ENCODE results near the gene ZNF616.

Gene ZNF616

DNA sequence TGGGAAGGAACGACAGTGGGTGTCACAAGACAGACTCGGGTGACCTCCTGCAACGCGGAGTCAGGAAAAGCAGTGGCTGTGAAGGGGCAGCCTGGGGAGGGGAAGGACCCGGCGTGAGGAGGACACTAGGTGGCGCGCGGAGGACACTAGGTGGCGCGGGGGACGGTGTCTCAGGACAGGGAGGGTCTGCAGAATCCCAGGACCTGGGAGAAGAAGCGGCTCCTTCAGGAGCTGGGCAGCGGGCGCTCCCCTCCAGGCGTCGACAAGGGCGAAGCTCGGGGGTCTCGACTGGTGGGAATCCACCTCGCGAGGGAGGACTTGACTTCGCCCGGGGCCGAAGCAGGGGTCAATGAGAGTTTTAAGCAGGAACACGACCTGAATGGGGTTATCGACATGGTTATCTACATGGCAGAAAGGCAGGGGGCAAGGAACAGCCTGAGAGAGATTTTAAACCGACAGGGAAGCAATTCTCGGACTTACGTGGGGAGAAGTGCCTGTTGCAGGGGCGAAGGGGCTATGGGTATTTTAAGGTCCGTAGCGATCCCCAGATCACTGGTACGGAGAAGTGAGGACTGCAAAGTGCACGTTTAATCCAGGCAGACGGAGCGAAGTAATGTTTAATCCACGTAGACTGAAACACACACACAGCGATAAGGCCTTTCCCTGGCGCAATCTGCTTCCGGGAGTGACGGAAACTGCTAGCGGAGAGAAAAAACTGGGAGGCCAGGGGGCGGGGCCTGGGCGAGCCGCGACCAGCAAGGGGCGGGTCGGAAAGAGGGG lies at the start of gene ZNF616:
Gene ZNF616, minus strand, starts transcription at position 687 of the 780 bp plus-strand sequence. CDS start 9,426 bp downstream, outside the sequence.
- Mint-ChIP-seq H3K27me3 (no peaks in the 10 kb centered on the region), H3K9me3 (peaks cover 5% of the 10 kb centered on the region), H3K4me3 (peak within 1 kb of the TSS; percentile 91), H3K36me3 (peaks cover 21% of the 10 kb centered on the region), H3K4me1 (peaks cover 26% of the 10 kb centered on the region), H3K27ac (peak within 1 kb of the TSS; percentile 85)
- peak; percentile 93 for ATAC-seq

DNA sequence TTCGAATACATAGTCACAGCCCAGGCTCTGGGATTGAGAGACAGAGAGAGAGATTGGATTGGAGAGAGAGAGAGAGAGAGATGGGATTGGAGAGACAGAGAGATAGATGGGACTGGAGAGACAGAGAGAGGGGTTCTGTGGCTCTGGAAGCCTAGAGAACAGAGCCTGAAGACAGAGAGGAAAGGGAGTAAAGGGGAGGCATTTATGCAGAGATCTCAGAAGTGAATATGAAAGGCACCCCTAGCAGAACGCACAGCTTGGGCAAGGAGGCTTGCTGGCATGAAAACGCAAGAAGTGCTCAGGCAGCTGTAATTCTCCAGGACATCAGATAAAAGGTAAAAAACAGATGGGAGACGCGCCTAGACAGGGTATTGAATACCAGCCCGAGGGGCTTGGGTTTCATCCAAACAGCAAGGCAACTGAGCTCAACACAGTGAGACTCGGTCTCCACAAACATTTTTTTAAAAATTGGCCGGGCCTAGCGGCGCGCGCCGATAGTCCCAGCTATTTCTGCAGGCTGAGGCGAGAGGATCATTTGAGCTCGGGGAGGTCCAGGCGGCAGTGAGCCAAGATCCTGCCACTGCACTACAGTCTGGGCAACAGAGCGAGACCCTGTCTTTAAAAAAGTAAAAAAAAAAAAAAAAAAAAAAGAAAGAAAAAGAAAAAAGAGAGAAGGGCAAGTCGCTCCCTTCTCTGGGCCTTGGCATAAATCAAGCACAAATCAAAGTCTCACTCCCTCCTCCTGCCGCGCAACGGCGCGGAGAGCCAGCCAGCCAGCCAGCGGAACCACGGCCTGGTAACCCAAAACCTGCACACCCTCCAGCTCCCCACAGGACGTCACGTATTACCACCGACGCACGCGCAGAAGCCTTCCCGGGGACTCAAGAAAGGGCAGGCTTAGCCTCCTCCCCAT lies 49.3 kb upstream of the ZNF616 start:
- Mint-ChIP-seq H3K27ac (peak overlapping the region; percentile 98), H3K36me3 (peaks cover 19% of the 10 kb centered on the region), H3K4me1 (peaks cover 38% of the 10 kb centered on the region), H3K9me3 (no peaks in the 10 kb centered on the region), H3K4me3 (peak overlapping the region; percentile 94), H3K27me3 (no peaks in the 10 kb centered on the region)
- peak; percentile 14 for ATAC-seq

DNA sequence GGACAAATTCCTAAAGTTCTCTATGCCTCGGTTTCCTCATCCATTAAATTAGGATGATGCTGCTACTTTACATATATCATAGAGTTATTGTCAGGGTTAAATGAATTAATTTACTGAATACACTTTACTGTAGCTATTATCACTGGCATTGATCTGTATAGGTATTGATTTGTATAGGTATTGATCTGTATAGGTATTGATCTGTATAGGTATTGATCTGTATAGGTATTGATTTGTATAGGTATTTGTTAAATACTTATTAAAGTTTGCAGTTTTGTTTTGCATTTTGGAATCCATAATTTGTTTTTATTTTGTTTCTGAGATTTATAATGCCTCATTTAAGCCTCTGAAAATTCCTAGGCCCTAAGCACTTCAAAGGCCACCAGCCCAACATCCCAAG lies 47.7 kb upstream of the ZNF616 start:
- no peak overlapping the region for H3K4me3 Mint-ChIP-seq
- no peaks in the 10 kb centered on the region for H3K9me3 Mint-ChIP-seq
- H3K27ac Mint-ChIP-seq: peak overlapping the region; percentile 98
- peaks cover 24% of the 10 kb centered on the region for H3K4me1 Mint-ChIP-seq
- peaks cover 9% of the 10 kb centered on the region for H3K36me3 Mint-ChIP-seq
- ATAC-seq: no peak
- no peaks in the 10 kb centered on the region for H3K27me3 Mint-ChIP-seq

DNA sequence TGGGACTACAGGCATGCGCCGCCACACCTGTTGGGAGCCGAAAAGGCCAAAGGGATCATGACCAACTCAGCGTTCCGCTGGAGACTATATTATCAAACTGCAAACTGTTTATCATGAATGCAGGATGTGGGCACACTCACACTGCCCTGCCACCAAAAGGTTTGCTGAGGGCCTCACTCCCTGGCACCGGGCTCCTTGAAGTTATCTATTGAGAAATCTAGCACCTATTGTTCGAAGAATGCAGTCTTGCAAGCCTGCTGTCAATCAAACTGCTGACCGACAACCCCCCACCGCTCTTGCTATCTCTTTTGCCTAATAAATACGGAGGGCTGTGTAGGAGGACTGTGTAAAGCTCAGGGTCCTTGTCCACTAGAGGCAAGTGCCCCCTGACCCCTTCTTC lies 36.8 kb upstream of the ZNF616 start:
- ATAC-seq: no peak
- Mint-ChIP-seq H3K36me3 (no peaks in the 10 kb centered on the region), H3K4me1 (peaks cover 4% of the 10 kb centered on the region), H3K4me3 (no peak overlapping the region), H3K9me3 (no peaks in the 10 kb centered on the region), H3K27ac (no peak overlapping the region), H3K27me3 (no peaks in the 10 kb centered on the region)

DNA sequence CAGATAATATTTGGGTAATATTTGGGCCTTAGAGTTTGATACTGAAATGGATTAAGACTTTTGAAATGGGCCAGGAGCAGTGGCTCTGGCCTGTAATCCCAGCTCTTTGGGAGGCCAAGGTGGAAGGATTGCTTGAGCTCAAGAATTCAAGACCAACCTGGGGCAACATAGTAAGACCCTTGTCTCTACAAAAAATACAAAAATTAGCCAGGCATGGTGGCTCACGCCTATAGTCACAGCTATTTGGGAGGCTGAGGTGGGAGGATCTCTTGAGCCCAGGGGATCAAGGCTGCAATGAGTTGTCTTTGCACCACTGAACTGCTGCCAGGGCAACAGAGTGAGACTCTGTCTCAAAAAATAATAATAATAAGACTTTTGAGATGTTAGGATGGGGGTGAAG lies 32.6 kb upstream of the ZNF616 start:
- ATAC-seq: no peak
- Mint-ChIP-seq H3K27me3 (no peaks in the 10 kb centered on the region), H3K27ac (no peak overlapping the region), H3K4me1 (peaks cover 17% of the 10 kb centered on the region), H3K9me3 (peaks cover 3% of the 10 kb centered on the region), H3K4me3 (no peak overlapping the region), H3K36me3 (peaks cover 33% of the 10 kb centered on the region)

DNA sequence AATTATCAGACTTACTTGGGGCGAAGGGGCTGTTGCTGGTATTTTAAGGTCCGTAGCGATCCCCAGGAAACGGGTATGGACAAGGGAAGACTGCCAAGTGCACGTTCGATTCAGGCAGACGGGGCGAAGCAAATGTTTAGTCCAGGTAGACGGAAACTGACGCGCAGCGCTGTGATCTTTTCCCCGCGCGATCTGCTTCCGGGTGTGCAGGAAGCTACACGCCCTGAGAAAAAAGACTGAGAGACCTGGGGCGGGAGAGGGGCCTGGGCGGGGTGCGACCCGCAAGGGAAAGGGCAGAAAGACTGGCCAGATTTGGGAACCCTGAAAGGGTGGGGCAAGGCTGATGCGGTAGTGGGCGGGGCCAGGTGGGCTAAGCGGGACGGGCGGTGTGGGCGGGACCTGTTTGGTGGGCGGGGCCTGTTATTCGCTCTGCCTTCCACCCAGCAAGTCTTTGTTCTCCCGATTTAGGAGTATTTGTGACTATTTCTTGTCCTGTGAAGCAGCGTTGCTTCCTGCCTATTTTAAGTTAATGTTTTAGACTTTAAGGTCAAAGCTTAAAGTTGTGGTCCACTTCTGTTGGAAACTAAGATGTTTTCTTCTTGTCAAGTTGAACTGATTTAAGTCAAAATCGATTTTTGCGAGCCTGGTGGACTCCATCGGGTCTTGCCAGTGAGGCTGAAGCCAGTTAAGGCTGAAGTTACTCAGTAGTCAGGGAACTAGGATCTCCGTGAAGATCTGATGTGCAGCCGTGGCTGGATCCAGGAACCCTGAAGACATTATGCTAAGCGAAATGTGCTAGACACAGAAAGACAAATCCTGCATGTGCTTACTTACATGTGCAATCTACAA lies 31.8 kb upstream of the ZNF616 start, which contains the start of gene ZNF836:
Gene ZNF836, minus strand, starts transcription at position 301 of the 849 bp plus-strand sequence. CDS start 3,549 bp downstream, outside the sequence.
- H3K9me3 Mint-ChIP-seq: peaks cover 3% of the 10 kb centered on the region
- H3K4me3 Mint-ChIP-seq: peak within 1 kb of the TSS; percentile 92
- H3K36me3 Mint-ChIP-seq: peaks cover 35% of the 10 kb centered on the region
- no peaks in the 10 kb centered on the region for H3K27me3 Mint-ChIP-seq
- H3K4me1 Mint-ChIP-seq: peaks cover 17% of the 10 kb centered on the region
- ATAC-seq: peak; percentile 97
- peak within 1 kb of the TSS; percentile 95 for H3K27ac Mint-ChIP-seq

DNA sequence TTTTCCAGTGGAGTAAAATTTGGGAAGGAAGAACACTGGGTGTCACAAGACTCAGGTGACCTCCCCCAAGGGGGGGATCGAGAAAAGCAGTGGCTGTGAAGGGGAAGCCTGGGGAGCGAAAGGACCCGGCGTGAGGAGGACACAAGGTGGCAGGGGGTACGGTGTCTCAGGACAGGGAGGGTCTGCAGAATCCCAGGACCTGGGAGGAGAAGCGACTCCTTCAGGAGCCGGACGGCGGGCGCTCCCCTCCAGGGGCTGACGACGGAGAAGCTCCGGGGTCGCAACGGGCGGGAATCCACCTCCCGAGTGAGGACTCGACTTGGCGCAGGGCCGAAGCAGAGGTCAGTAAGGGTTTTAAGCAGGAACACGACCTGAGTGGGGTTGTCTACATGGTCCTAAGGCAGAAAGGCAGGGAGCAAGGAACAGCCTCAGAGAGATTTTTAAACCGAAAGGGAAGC lies 31.2 kb upstream of the ZNF616 start:
- ATAC-seq: peak; percentile 35
- peak overlapping the region; percentile 95 for H3K27ac Mint-ChIP-seq
- H3K4me1 Mint-ChIP-seq: peaks cover 17% of the 10 kb centered on the region
- peaks cover 3% of the 10 kb centered on the region for H3K9me3 Mint-ChIP-seq
- H3K4me3 Mint-ChIP-seq: peak overlapping the region; percentile 92
- H3K27me3 Mint-ChIP-seq: no peaks in the 10 kb centered on the region
- peaks cover 35% of the 10 kb centered on the region for H3K36me3 Mint-ChIP-seq

DNA sequence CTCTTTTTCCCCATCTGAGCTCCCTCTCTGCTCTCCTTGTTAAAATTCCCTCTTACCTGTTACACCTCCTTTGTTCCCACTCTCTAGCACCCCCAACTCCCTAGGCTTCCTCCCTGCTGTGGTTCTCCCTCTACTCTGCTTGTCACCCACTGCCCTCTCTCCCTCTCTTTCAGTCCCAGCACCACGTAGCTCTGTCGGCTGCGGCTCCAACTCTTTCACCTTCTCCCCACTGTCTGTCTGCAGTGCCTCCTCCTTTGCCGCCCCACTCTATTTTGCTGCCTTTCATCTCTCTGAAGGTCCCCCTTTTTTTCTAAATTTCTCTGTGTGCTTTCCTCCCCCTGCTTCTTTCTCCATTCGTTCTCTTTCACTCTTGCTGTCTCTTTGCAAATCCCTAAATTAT lies 30.6 kb upstream of the ZNF616 start:
- ATAC-seq: no peak
- H3K27ac Mint-ChIP-seq: peak overlapping the region; percentile 95
- H3K4me3 Mint-ChIP-seq: peak overlapping the region; percentile 92
- H3K4me1 Mint-ChIP-seq: peaks cover 17% of the 10 kb centered on the region
- H3K36me3 Mint-ChIP-seq: peaks cover 40% of the 10 kb centered on the region
- peaks cover 3% of the 10 kb centered on the region for H3K9me3 Mint-ChIP-seq
- no peaks in the 10 kb centered on the region for H3K27me3 Mint-ChIP-seq

DNA sequence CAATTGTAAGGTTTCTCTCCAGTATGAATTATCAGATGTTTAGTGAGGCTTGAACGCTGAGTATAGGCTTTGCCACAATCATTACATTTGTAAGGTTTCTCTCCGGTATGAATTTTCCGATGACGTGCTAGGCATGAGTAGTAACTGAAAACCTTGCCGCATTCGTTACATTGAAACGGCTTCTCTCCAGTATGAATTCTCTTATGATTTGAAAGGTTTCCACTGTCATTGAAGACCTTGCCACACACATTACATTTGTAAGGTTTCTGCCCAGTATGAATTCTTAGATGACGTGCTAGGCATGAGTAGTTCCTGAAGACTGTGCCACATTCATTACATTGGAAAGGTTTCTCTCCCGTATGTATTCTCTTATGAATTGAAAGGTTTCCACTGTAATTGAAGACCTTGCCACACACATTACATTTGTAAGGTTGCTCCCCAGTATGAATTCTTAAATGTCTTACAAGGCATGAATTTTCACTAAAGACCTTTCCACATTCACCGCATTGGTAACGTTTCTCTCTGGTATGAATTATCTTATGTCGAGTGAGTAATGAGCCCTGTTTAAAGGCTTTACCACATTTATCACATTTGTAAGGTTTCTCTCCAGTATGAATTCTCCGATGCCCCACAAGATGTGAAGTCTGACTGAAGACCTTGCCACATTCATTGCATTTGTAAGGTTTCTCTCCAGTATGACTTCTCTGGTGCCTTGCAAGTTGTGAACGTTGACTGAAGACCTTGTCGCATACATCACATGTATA lies 16.0 kb upstream of the ZNF616 start:
- Mint-ChIP-seq H3K4me1 (no peaks in the 10 kb centered on the region), H3K27ac (no peak overlapping the region), H3K4me3 (no peak overlapping the region), H3K36me3 (peaks cover 90% of the 10 kb centered on the region), H3K9me3 (peaks cover 45% of the 10 kb centered on the region), H3K27me3 (no peaks in the 10 kb centered on the region)
- no peak for ATAC-seq

DNA sequence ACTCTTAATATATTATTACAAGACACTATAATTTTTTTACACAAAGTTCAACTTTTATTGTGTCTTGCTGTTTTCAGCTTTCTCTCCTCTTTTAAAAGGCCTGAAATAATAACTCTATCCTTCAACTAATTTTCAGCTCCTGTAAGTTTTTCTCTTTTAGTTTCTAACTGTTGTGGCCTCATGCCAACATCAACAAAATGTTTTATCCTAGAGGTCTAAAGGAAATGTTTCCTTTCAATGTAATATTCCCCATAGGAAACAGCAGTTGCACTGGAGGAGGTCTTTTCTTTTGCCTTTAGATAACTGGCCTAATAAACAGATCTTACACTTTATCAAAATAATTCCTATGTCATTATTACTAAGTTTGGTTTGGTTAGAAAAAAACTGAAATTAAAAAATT lies 8.5 kb upstream of the ZNF616 start:
- peaks cover 17% of the 10 kb centered on the region for H3K36me3 Mint-ChIP-seq
- ATAC-seq: no peak
- H3K4me1 Mint-ChIP-seq: peaks cover 6% of the 10 kb centered on the region
- H3K27ac Mint-ChIP-seq: no peak overlapping the region
- peaks cover 12% of the 10 kb centered on the region for H3K9me3 Mint-ChIP-seq
- H3K27me3 Mint-ChIP-seq: no peaks in the 10 kb centered on the region
- H3K4me3 Mint-ChIP-seq: no peak overlapping the region

DNA sequence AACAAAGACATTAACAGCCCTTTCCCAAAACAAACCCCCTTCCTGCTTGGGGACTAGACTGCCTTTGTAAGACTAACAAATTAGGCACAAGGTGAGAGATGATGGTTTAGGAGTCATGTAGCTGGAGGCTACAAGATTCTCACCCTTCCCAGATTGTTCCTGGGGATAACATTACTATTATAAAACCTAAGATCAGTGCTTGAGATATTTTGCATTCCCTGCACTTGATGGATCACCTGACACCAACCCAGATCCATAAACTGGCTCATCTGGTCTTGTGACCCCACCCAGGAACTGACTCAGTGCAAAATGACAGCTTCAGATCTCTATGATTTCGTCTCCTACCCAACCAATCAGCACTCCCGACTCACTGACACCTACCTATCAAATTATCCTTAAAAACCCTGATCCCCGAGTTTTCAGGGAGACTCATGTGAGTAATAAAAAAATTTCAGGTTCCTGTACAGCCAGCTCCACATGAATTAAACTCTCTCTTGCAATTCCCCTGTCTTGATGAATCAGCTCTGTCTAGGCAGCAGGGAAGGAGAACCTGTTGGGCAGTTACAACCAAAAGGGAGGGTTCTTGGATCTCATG lies 2.4 kb upstream of the ZNF616 start:
- Mint-ChIP-seq H3K27me3 (no peaks in the 10 kb centered on the region), H3K9me3 (peaks cover 10% of the 10 kb centered on the region), H3K36me3 (peaks cover 12% of the 10 kb centered on the region), H3K4me1 (peaks cover 22% of the 10 kb centered on the region), H3K27ac (no peak overlapping the region), H3K4me3 (no peak overlapping the region)
- ATAC-seq: no peak

DNA sequence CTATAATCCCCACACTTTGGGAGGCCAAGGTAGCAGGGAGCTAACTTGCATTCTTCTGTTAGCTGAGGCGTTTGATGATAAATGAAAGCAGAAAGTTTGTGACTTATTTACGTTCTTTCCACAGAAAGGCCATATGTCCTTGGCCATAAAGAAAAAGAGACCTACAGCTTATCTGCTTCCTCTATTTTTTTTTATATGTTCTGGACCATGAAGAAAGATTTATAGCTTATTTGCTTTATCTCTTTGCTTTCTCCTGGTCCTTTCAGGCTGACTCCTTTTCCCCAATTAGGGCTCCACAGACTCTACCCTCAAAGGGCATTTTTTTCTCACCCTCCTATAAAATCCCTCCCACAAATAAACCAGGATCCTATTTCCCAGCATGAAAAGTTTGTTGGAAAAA lies 1.5 kb upstream of the ZNF616 start:
- Mint-ChIP-seq H3K27ac (no peak overlapping the region), H3K4me1 (peaks cover 22% of the 10 kb centered on the region), H3K27me3 (no peaks in the 10 kb centered on the region), H3K36me3 (peaks cover 12% of the 10 kb centered on the region), H3K9me3 (peaks cover 10% of the 10 kb centered on the region), H3K4me3 (no peak overlapping the region)
- no peak for ATAC-seq

DNA sequence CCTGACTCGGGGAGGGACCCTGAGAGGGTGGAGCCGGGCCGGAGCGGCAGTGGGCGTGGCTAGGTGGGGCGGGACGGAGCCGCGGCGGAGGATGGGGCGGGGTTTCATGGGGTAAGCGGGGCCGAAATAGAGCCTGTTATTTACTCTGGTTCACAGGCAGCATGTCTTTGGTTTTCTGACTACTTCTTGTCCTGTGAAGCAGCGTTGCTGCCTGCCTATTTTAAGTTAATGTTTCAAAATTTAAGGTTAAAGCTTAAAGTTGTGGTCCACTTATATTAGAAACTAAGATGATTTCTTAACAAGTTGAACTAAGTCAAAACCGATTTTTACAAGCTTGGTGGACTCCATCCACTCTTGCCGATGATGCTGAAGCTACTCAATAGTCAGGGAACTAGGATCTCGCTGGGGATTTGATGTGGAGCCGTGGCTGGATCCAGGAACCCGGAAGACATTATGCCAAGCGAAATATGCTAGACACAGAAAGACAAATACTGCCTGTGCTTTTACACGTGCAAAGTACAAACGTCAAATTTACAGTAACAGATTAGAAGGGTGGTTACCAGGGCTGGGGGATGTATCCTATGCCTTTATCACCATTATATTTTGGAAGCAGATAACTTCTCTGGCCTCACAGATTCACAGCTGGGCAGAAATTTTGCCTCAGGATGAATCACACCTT lies 433 bp upstream of the ZNF616 start:
- Mint-ChIP-seq H3K27me3 (no peaks in the 10 kb centered on the region), H3K4me3 (peak overlapping the region; percentile 91), H3K4me1 (peaks cover 27% of the 10 kb centered on the region), H3K9me3 (peaks cover 5% of the 10 kb centered on the region), H3K36me3 (peaks cover 16% of the 10 kb centered on the region), H3K27ac (peak overlapping the region; percentile 85)
- peak; percentile 99 for ATAC-seq
